Frontal cortex (tissue), 4 donors: ENCODE data around the gene POLR3A. TPM values are rescaled to one million over a fixed set of nuclear protein-coding genes. Genes with fewer than 3 reads are reported as not detected.
"Not testable (repeated sequence)": the region's sequence is repeated elsewhere in the genome, so short reads cannot be mapped to it uniquely, and the experiment has no call there.

Experiments
- DNase-seq, 2 donors: peaks; one replicate each; pipeline ENCODE4 v3.0.0; 2012; ENCODE audit warnings: low spot score in 2 of 2
- FAIRE-seq: peaks from 2 replicates; lab custom pipeline; 2012; peaks lifted over from hg19 to GRCh38; lab: Jason Lieb, UNC
- total RNA-seq: library from RNA; depleted of rRNA; stranded (reverse); fragments of >200 nt; gene quantifications from one replicate; pipeline ENCODE4 v1.2.3, GENCODE V29; 2014
- donor health status: control.
- donor health status: control.
- donor health status: control.

Gene POLR3A
- total RNA-seq, 1 donor from 2014 or later = 39.1 TPM

GRCh38 chr10:78028438-78029268, 662 bp downstream of the POLR3A start:
- DNase-seq = no peak
- FAIRE-seq = no peak

- FAIRE-seq (no peak), DNase-seq (no peak)
These were observed 3.5 kb downstream of the POLR3A start for GRCh38 chr10:78025685-78026364.

GRCh38 chr10:78023741-78024140, 5.6 kb downstream of the POLR3A start:
- FAIRE-seq = no peak

GRCh38 chr10:78021201-78021600, 8.1 kb downstream of the POLR3A start:
- DNase-seq = no peak
- FAIRE-seq = no peak

More at GRCh38 chr10:78023741-78024140, 5.6 kb downstream of the POLR3A start:
- DNase-seq = no peak

- FAIRE-seq = no peak
These were observed 10.1 kb downstream of the POLR3A start for GRCh38 chr10:78019264-78019663.

GRCh38 chr10:78017856-78018255, 11.5 kb downstream of the POLR3A start:
- DNase-seq = no peak
- no peak for FAIRE-seq

More at GRCh38 chr10:78019264-78019663, 10.1 kb downstream of the POLR3A start:
- DNase-seq = no peak

- no peak for FAIRE-seq
- no peak for DNase-seq
These were observed 13.8 kb downstream of the POLR3A start for GRCh38 chr10:78015546-78015945.

- FAIRE-seq (no peak), DNase-seq (no peak)
These were observed 15.8 kb downstream of the POLR3A start for GRCh38 chr10:78013564-78013963.

GRCh38 chr10:78011065-78011464, 18.2 kb downstream of the POLR3A start:
- DNase-seq (no peak), FAIRE-seq (no peak)

GRCh38 chr10:78010278-78010677, 19.0 kb downstream of the POLR3A start:
- DNase-seq = no peak
- no peak for FAIRE-seq

GRCh38 chr10:78009662-78010061, 19.7 kb downstream of the POLR3A start:
- FAIRE-seq = no peak
- no peak for DNase-seq

GRCh38 chr10:78007172-78007571, 22.1 kb downstream of the POLR3A start:
- DNase-seq (no peak), FAIRE-seq (no peak)

GRCh38 chr10:78004215-78005026, 24.9 kb downstream of the POLR3A start:
- FAIRE-seq (no peak), DNase-seq (no peak)

- no peak for FAIRE-seq
- no peak for DNase-seq
These were observed 26.6 kb downstream of the POLR3A start for GRCh38 chr10:78002541-78003288.

GRCh38 chr10:78000956-78001472, 28.3 kb downstream of the POLR3A start:
- no peak for DNase-seq
- FAIRE-seq = no peak

GRCh38 chr10:78000206-78000605, 29.1 kb downstream of the POLR3A start:
- FAIRE-seq (no peak), DNase-seq (no peak)

GRCh38 chr10:77998780-77999179, 30.5 kb downstream of the POLR3A start:
- FAIRE-seq, DNase-seq: not testable (repeated sequence)

GRCh38 chr10:77993620-77994019, 35.7 kb downstream of the POLR3A start:
- DNase-seq (no peak), FAIRE-seq (no peak)

- DNase-seq (no peak), FAIRE-seq (no peak)
These were observed 40.1 kb downstream of the POLR3A start for GRCh38 chr10:77989081-77989724.
